ENCODE data around the gene FAM124A.

The FAM124A gene

GRCh38 chr13:51222037-51222685, at the start of gene FAM124A:
TSS of gene FAM124A (plus strand) at chr13:51222398. CDS start at chr13:51222502, 104 bp downstream.
- DNase-seq, result no peak

GRCh38 chr13:51175021-51175420, 47.2 kb upstream of the FAM124A start:
- no peak for DNase-seq

- DNase-seq, result no peak
These were observed 46.6 kb upstream of the FAM124A start for GRCh38 chr13:51175639-51176038.

GRCh38 chr13:51177188-51177587, 45.0 kb upstream of the FAM124A start:
- no peak for DNase-seq

- DNase-seq, result no peak
These were observed 43.6 kb upstream of the FAM124A start for GRCh38 chr13:51178456-51179074.

- DNase-seq, result no peak
These were observed 42.7 kb upstream of the FAM124A start for GRCh38 chr13:51179432-51179971.

- no peak for DNase-seq
These were observed 41.2 kb upstream of the FAM124A start for GRCh38 chr13:51180853-51181511.

- no peak for DNase-seq
These were observed 40.3 kb upstream of the FAM124A start for GRCh38 chr13:51181786-51182383.

- no peak for DNase-seq
These were observed 30.5 kb upstream of the FAM124A start for GRCh38 chr13:51191743-51192142.

- DNase-seq, result no peak
These were observed 29.9 kb upstream of the FAM124A start for GRCh38 chr13:51192348-51192747.

GRCh38 chr13:51193387-51193786, 28.8 kb upstream of the FAM124A start:
- no peak for DNase-seq

GRCh38 chr13:51194942-51195341, 27.3 kb upstream of the FAM124A start:
- no peak for DNase-seq

GRCh38 chr13:51201886-51202285, 20.3 kb upstream of the FAM124A start:
- DNase-seq, result no peak

- no peak for DNase-seq
These were observed 19.6 kb upstream of the FAM124A start for GRCh38 chr13:51202477-51203046.

GRCh38 chr13:51206584-51206983, 15.6 kb upstream of the FAM124A start:
- DNase-seq, result no peak

GRCh38 chr13:51207881-51208280, 14.3 kb upstream of the FAM124A start:
- DNase-seq, result no peak

GRCh38 chr13:51208716-51209115, 13.5 kb upstream of the FAM124A start:
- no peak for DNase-seq

- no peak for DNase-seq
These were observed 10.3 kb upstream of the FAM124A start for GRCh38 chr13:51211910-51212309.

GRCh38 chr13:51212758-51213157, 9.4 kb upstream of the FAM124A start:
- DNase-seq, result no peak

GRCh38 chr13:51213173-51213728, 8.9 kb upstream of the FAM124A start:
- no peak for DNase-seq

- DNase-seq, result no peak
These were observed 3.6 kb upstream of the FAM124A start for GRCh38 chr13:51218626-51219025.

- no peak for DNase-seq
These were observed 1.5 kb upstream of the FAM124A start for GRCh38 chr13:51220706-51221105.

GRCh38 chr13:51221108-51221507, 1.1 kb upstream of the FAM124A start:
- no peak for DNase-seq

Data from GF-D8 (cell line).